K562 (cell line): ENCODE measurements around the gene NUP62. TPM values are rescaled to one million over a fixed set of nuclear protein-coding genes. Genes with fewer than 3 reads are reported as not detected.
A peak's percentile ranks its signal among the peaks of the same experiment; 100 is the strongest.

Experiments used
- CAMTA2 ChIP-seq: fragments of 250-450 bp; sonication (Bioruptor Pico); conservative IDR thresholded peaks from 2 replicates; pipeline ENCODE4 v1.5.1; 2022
- CBFA2T3 ChIP-seq: fragments of 450-650 bp; IDR thresholded peaks from 2 replicates; pipeline ENCODE4 v1.6.1; 2017
- DPF2 ChIP-seq: fragments of 450-650 bp; IDR thresholded peaks from 2 replicates; pipeline ENCODE4 v1.6.1; 2016
- ELF1 ChIP-seq: fragments of 200-800 bp; sonication (Bioruptor generic); IDR thresholded peaks from 2 replicates; pipeline ENCODE4 v1.6.1; 2016; ENCODE audit warnings: missing genetic modification characterization, missing compliant biosample characterization
- ID3 ChIP-seq, 2 experiments: fragments of 250-450 bp in 1 of 2; fragments of 450-650 bp in 1 of 2; sonication (Bioruptor Pico) in 1 of 2; IDR thresholded peaks; 2 replicates each; pipeline versions ENCODE4 v1.6.1 to v1.8.0; 2016 to 2021; ENCODE audit warnings: mild to moderate bottlenecking in 2 of 2, moderate library complexity in 2 of 2, missing compliant biosample characterization in 1 of 2, missing genetic modification characterization in 1 of 2
- KDM4B ChIP-seq, 2 experiments: fragments of 450-650 bp in 1 of 2; sonication (generic) in 1 of 2; IDR thresholded peaks; 2 replicates each; pipeline ENCODE4 v1.6.1; 2016 to 2017; ENCODE audit warnings: borderline replicate concordance in 2 of 2, antibody characterized with exemption in 1 of 2, low read depth in 1 of 2, mild to moderate bottlenecking in 1 of 2
- NCOA6 ChIP-seq: fragments of 450-650 bp; IDR thresholded peaks from 2 replicates; pipeline ENCODE4 v1.6.1; 2017; ENCODE audit warnings: mild to moderate bottlenecking
- NR2C2 ChIP-seq, 2 experiments: fragments of 200-800 bp in 1 of 2; sonication (Bioruptor generic) in 1 of 2; sonication (generic) in 1 of 2; formaldehyde crosslinking in 1 of 2; IDR thresholded peaks; 2 replicates each; pipeline versions ENCODE4 v1.6.1 to v1.8.0; 2016 to 2022; ENCODE audit warnings: mild to moderate bottlenecking in 1 of 2, missing compliant biosample characterization in 1 of 2, missing genetic modification characterization in 1 of 2, missing genetic modification reagents in 1 of 2
- POLR2AphosphoS2 ChIP-seq: IDR thresholded peaks from 2 replicates; pipeline ENCODE4 v1.6.1; 2012; ENCODE audit warnings: low read length, improper control_type of control experiment
- POLR3G ChIP-seq: IDR thresholded peaks from 2 replicates; pipeline ENCODE4 v1.6.1; 2011; ENCODE audit not compliant: insufficient read length, insufficient replicate concordance; ENCODE audit errors: extremely low read depth
- TAF1 ChIP-seq: IDR thresholded peaks from 2 replicates; pipeline ENCODE4 v1.6.1; 2011; ENCODE audit warnings: mild to moderate bottlenecking, low read length, moderate library complexity; ENCODE audit not compliant: insufficient read depth, control insufficient read depth, severe bottlenecking; ENCODE audit errors: extremely low read depth
- XRCC3 ChIP-seq: fragments of 450-650 bp; IDR thresholded peaks from 2 replicates; pipeline ENCODE4 v1.6.1; 2017; ENCODE audit warnings: mild to moderate bottlenecking, moderate library complexity
- ZBTB8A ChIP-seq: fragments of 450-650 bp; IDR thresholded peaks from 2 replicates; pipeline ENCODE4 v1.6.1; 2018; ENCODE audit warnings: mild to moderate bottlenecking, moderate library complexity; ENCODE audit not compliant: partially characterized antibody
- ZBTB9 ChIP-seq: fragments of 450-650 bp; formaldehyde crosslinking; IDR thresholded peaks from 2 replicates; pipeline ENCODE4 v1.4.0; 2020; ENCODE audit warnings: mild to moderate bottlenecking, moderate library complexity
- ZNF174 ChIP-seq: fragments of 250-450 bp; sonication (Bioruptor Pico); IDR thresholded peaks from 2 replicates; pipeline ENCODE4 v1.4.0; 2020; ENCODE audit warnings: mild to moderate bottlenecking
- ZNF274 ChIP-seq: IDR thresholded peaks from 2 replicates; pipeline ENCODE4 v1.6.1; 2011; ENCODE audit warnings: low read depth, mild to moderate bottlenecking, low read length, moderate library complexity, borderline replicate concordance
- ZNF347 ChIP-seq: fragments of 450-650 bp; formaldehyde crosslinking; IDR thresholded peaks from 2 replicates; pipeline ENCODE4 v1.4.0; 2020; ENCODE audit warnings: low read depth, mild to moderate bottlenecking, moderate library complexity
- polyA plus RNA-seq, 8 experiments: library from polyadenylated mRNA; depleted of rRNA in 4 of 8; stranded (reverse) in 5 of 8; unstranded in 3 of 8; fragments of >200 nt; fragmentation: Nextera tagmentation in 2 of 8; fragmentation: Illumina TruSeq in 1 of 8; extraction: Ambion mirVana in 2 of 8; extraction: Trizol in 1 of 8; gene quantifications; 2 replicates each; pipeline versions ENCODE4 v1.2.1 to v1.2.3, GENCODE V29; 2011 to 2014; ENCODE audit warnings: inconsistent platforms in 1 of 8, missing spikeins in 1 of 8
- total RNA-seq, 7 experiments: library from RNA; depleted of rRNA in 6 of 7; stranded (reverse); fragments of >200 nt in 6 of 7; fragmentation: Illumina TruSeq in 2 of 7; extraction: Trizol in 2 of 7; gene quantifications; 2 replicates each; pipeline versions ENCODE4 v1.2.1 to v1.2.3, GENCODE V29; 2011 to 2021; ENCODE audit warnings: low replicate concordance in 1 of 7
- TF ChIP-seq, protein P1 (sequence below): fragments of 200-800 bp; sonication (Bioruptor generic); IDR thresholded peaks from 2 replicates; pipeline ENCODE4 v1.6.1; 2017; ENCODE audit warnings: missing genetic modification characterization, missing compliant biosample characterization

The NUP62 gene
- total and polyA plus RNA-seq, 9 of the 15 experiments (the other 6 are each of a cell fraction or from before 2014, with no cell fraction given) = 16.9 to 109 (median 66.0) TPM

DNA sequence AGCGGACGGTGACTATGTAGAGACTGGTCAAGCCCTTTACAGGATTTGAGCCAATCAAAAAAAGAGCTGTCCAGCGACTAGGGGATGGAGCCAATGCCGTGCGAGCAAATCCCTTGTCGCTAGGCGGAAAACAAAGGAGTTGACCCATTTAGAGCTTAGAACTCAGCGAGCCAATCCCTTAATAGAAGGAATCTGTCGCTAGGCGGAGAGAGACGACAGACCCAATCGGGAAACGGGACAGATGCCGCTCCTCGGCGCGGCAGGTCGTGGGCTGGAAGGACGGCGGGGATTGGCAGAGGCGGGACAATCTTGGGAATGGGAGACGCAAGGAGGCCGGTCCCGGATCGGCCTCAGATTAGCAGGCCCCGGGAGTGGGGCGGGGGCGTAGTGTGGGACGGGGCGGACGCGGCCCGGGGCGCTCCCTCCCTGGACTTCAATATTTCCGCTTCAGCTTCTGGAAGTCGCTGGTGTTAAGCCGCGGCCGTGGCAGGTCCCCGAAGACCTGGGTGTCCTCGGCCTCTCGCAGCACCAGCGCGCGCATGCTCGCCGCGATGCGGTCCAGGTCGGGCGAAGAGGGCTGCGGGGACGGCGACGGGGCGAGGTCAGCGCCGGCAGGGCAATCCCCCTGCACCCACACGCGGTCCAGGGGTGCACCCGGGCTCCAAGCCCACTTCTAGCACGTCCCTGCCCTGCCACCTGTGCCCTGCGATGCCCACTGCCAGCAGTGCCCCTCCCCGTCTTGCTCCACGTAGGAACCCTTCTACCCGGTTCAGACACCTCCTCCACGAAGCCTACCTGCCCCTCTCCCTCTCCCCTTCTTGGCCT is 59.6 kb downstream of the NUP62 start (continued):
- peak; percentile 22 for TF ChIP-seq TAF1
- no peak for TF ChIP-seq KDM4B (IDR thresholded peaks at IDR 0.05; ENCODE audit: borderline replicate concordance in 2 of 2, low read depth in 1 of 2)
- TF ChIP-seq ID3 (CRISPR knock-in tag; IDR thresholded peaks at IDR 0.05) = no peak
- TF ChIP-seq ID3 (tag; IDR thresholded peaks at IDR 0.05) = 0 out of 2 replicates have a peak, but pooled peaks have one; percentile 30
- TF ChIP-seq DPF2 = no peak; the same call in 1 of the 2 replicates
- TF ChIP-seq ZBTB8A = no peak
- no peak for TF ChIP-seq ZNF274
- TF ChIP-seq NCOA6 = no peak
- no peak for TF ChIP-seq XRCC3
- TF ChIP-seq, protein P1, sequence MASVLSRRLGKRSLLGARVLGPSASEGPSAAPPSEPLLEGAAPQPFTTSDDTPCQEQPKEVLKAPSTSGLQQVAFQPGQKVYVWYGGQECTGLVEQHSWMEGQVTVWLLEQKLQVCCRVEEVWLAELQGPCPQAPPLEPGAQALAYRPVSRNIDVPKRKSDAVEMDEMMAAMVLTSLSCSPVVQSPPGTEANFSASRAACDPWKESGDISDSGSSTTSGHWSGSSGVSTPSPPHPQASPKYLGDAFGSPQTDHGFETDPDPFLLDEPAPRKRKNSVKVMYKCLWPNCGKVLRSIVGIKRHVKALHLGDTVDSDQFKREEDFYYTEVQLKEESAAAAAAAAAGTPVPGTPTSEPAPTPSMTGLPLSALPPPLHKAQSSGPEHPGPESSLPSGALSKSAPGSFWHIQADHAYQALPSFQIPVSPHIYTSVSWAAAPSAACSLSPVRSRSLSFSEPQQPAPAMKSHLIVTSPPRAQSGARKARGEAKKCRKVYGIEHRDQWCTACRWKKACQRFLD (CRISPR knock-in tag) = no peak
- peak; percentile 71; the same call in 1 of the 2 replicates for TF ChIP-seq ZBTB9
- no peak for TF ChIP-seq NR2C2 (CRISPR knock-in tag; IDR thresholded peaks at IDR 0.05)
- peak; percentile 45; the same call in 1 of the 2 replicates for TF ChIP-seq NR2C2 (tag; IDR thresholded peaks at IDR 0.05)
- TF ChIP-seq CBFA2T3 = no peak
- TF ChIP-seq CAMTA2 (CRISPR knock-in tag) = 0 out of 2 replicates have a peak, but pooled peaks have one; percentile 75
- peak; percentile 83 for TF ChIP-seq ELF1
- TF ChIP-seq ZNF174 = no peak
- TF ChIP-seq ZNF347 (CRISPR knock-in tag) = no peak
- no peak for TF ChIP-seq POLR3G
- TF ChIP-seq POLR2AphosphoS2 = no peak; the same call in none of the 2 replicates
